ENCODE data around the gene SLC22A23.

Gene SLC22A23

GRCh38 chr6:3356056-3356823 is 100.6 kb downstream of the SLC22A23 start:
- in situ Hi-C loops (cut with MboI; ENCODE audit: low sequenced_read_pairs): no loop called here

GRCh38 chr6:3355358-3356055 is 101.3 kb downstream of the SLC22A23 start:
- in situ Hi-C loops (cut with MboI; ENCODE audit: low sequenced_read_pairs): no loop called here

GRCh38 chr6:3355011-3355357 is 101.9 kb downstream of the SLC22A23 start:
- in situ Hi-C loops (cut with MboI; ENCODE audit: low sequenced_read_pairs): no loop called here

- in situ Hi-C loops (cut with MboI; ENCODE audit: low sequenced_read_pairs): no loop called here
These were observed 102.9 kb downstream of the SLC22A23 start for GRCh38 chr6:3353939-3354338.

GRCh38 chr6:3353213-3353903 is 103.5 kb downstream of the SLC22A23 start:
- in situ Hi-C loops (cut with MboI; ENCODE audit: low sequenced_read_pairs): no loop called here

GRCh38 chr6:3352678-3353077 is 104.2 kb downstream of the SLC22A23 start:
- in situ Hi-C loops (cut with MboI; ENCODE audit: low sequenced_read_pairs): no loop called here

- in situ Hi-C loops (cut with MboI; ENCODE audit: low sequenced_read_pairs): no loop called here
These were observed 104.9 kb downstream of the SLC22A23 start for GRCh38 chr6:3351829-3352524.

- in situ Hi-C loops (cut with MboI; ENCODE audit: low sequenced_read_pairs): no loop called here
These were observed 105.7 kb downstream of the SLC22A23 start for GRCh38 chr6:3351105-3351676.

GRCh38 chr6:3350252-3350796 is 106.5 kb downstream of the SLC22A23 start:
- in situ Hi-C loops (cut with MboI; ENCODE audit: low sequenced_read_pairs): no loop called here

- in situ Hi-C loops (cut with MboI; ENCODE audit: low sequenced_read_pairs): no loop called here
These were observed 107.2 kb downstream of the SLC22A23 start for GRCh38 chr6:3349388-3350251.

- in situ Hi-C loops (cut with MboI; ENCODE audit: low sequenced_read_pairs): no loop called here
These were observed 108.0 kb downstream of the SLC22A23 start for GRCh38 chr6:3348821-3349220.

- in situ Hi-C loops (cut with MboI; ENCODE audit: low sequenced_read_pairs): no loop called here
These were observed 109.0 kb downstream of the SLC22A23 start for GRCh38 chr6:3347826-3348225.

GRCh38 chr6:3347247-3347646 is 109.6 kb downstream of the SLC22A23 start:
- in situ Hi-C loops (cut with MboI; ENCODE audit: low sequenced_read_pairs): no loop called here

- in situ Hi-C loops (cut with MboI; ENCODE audit: low sequenced_read_pairs): no loop called here
These were observed 110.4 kb downstream of the SLC22A23 start for GRCh38 chr6:3346476-3346875.

- in situ Hi-C loops (cut with MboI; ENCODE audit: low sequenced_read_pairs): no loop called here
These were observed 111.0 kb downstream of the SLC22A23 start for GRCh38 chr6:3345836-3346235.

- in situ Hi-C loops (cut with MboI; ENCODE audit: low sequenced_read_pairs): no loop called here
These were observed 113.6 kb downstream of the SLC22A23 start for GRCh38 chr6:3343089-3343883.

- in situ Hi-C loops (cut with MboI; ENCODE audit: low sequenced_read_pairs): no loop called here
These were observed 115.4 kb downstream of the SLC22A23 start for GRCh38 chr6:3341467-3341866.

- in situ Hi-C loops (cut with MboI; ENCODE audit: low sequenced_read_pairs): no loop called here
These were observed 116.0 kb downstream of the SLC22A23 start for GRCh38 chr6:3340894-3341293.

- in situ Hi-C loops (cut with MboI; ENCODE audit: low sequenced_read_pairs): no loop called here
These were observed 116.5 kb downstream of the SLC22A23 start for GRCh38 chr6:3340358-3340802.
